SH-SY5Y (cell line): Measurements from ENCODE around the gene SCN3B.

Experiments
- GATA2 ChIP-seq: IDR thresholded peaks from 2 replicates; pipeline ENCODE4 v1.6.1; 2011; ENCODE audit warnings: mild to moderate bottlenecking, low read depth, low read length
- GATA3 ChIP-seq: IDR thresholded peaks from 2 replicates; pipeline ENCODE4 v1.6.1; 2011; ENCODE audit warnings: low read depth, mild to moderate bottlenecking, low read length, moderate library complexity

GRCh38 chr11:123700772-123701171 is 46.3 kb upstream of the SCN3B start:
- no peak for TF ChIP-seq GATA2
- no peak for TF ChIP-seq GATA3
